Fibroblast of skin of back (primary cell): ENCODE measurements around the gene MAPK6.
A peak's percentile ranks its signal among the peaks of the same experiment; 100 is the strongest.
"Not testable (repeated sequence)": the region's sequence is repeated elsewhere in the genome, so short reads cannot be mapped to it uniquely, and the experiment has no call there.

Experiments used
- DNase-seq: peaks from one replicate; pipeline ENCODE4 v3.0.0-alpha.2; 2013

MAPK6 gene

DNA sequence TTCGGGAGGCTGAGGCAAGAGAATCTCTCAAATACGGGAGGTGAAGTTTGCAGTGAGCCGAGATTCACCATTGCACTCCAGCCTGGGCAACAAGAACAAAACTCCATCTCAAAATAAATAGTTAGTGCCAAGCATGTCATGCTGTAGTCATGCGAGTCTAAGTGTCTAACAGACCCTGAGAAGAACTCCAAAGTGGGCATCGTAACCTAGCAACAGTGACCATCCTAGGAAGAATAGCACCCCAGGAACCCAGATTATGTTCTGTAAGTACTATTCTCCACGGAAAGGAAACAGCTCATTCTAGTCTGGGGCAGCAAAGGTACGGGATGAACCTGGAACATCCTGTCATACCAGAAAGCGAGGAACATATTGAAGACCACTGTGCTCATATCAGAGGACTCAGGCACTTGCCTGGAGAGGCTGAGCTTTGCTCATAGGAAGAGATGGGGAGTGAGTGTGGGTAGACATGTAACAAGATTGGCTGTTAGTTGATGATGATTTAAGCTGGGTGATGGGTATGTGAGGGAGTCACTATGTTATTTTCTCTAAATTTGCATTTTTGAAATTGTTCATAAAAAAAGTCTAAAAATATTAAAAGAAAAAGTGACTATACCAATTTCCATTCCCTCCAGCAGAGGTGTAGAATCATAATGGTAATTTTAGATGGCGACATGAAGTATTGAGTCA, 61.8 kb downstream of the MAPK6 start:
- no peak for DNase-seq

DNA sequence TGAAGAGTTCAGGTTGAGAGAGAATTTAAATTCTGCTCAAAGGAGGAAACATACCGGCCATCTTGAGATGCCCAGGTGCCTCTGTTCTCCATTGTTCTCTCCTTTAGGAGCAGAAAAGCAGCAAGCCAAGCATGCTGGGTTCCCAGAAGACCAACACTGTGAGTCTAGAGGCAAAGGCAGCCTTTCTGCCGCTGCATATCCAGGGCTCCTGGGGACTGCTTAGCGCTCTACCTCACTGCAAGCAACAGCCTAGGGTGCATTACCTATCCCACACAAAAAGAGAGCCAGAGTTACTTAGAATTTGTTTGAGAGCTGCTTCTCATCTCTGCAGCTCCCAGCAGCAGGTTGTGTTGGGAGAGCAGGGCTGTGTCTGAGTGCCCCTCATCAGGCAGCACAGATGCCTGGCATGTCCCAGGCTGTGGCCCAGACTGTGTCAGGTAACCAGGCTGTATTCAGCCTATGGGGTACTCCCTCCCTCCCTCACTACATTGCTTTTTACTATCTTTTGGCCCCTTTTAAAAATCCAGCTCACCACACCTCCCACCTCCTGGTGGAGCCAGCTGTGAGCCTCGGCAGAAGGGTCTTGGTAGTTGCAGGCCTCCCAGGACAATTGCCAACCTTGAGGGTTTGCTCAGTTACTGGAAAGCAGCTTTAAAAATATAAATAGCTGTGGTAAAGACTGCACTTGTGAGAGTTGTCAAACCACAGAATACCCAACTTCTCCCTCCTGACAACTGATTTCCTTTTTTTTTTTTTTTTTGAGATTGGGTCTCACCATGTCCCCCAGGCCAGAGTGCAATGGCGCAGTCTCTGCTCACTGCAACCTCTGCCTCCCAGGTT, 63.4 kb downstream of the MAPK6 start:
- DNase-seq: no peak

DNA sequence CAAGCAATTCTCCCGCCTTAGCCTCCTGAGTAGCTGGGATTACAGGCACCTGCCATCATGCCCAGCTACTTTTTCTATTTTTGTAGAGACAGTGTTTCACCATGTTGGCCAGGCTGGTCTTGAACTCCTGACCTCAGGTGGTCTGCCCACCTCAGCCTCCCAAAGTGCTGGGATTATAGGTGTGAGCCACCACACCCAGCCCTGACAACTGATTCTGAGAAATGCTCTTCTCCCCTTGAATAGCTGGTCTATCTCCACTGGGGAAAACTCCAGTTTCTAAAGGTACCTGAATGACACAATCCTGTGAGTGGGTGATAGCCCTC, 64.0 kb downstream of the MAPK6 start:
- not testable (repeated sequence) for DNase-seq

DNA sequence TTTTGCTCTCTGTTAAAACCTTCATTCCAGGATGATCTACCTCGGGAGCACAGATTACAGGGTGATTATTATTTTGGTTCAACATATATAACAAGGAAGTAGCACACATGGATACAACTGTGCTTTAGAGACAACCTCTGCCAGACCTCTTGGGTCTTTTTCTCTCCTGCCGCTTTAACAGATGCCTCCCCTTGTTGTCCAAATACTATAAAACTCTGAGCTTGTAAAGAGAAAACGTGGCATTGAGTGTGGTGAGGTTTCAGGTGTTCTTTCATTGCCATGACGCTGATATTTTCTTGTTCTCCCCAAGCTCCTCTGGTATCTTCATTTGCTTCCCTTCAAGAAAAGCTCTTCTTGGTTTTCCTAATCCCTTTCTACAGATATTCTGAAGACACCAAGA, 64.6 kb downstream of the MAPK6 start:
- DNase-seq: no peak

DNA sequence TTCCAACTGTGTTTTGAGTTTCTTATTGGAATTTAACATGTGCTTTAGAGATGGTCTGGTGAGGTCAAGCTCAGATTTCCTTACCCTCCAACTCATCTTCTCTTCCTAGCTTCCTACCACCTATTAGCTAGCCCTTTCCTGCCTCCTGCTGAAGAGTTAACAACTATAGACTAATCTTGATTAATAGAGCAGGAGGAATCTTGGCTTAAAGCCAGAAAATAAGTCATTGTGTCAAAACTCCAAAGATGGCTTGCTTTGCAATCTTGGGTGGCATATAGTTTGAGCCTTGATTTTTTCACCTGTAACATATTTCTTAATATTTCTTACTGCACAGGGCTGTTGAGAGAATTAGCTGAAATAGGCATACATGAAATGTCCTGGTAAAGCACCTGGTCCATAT, 66.3 kb downstream of the MAPK6 start:
- DNase-seq: no peak

DNA sequence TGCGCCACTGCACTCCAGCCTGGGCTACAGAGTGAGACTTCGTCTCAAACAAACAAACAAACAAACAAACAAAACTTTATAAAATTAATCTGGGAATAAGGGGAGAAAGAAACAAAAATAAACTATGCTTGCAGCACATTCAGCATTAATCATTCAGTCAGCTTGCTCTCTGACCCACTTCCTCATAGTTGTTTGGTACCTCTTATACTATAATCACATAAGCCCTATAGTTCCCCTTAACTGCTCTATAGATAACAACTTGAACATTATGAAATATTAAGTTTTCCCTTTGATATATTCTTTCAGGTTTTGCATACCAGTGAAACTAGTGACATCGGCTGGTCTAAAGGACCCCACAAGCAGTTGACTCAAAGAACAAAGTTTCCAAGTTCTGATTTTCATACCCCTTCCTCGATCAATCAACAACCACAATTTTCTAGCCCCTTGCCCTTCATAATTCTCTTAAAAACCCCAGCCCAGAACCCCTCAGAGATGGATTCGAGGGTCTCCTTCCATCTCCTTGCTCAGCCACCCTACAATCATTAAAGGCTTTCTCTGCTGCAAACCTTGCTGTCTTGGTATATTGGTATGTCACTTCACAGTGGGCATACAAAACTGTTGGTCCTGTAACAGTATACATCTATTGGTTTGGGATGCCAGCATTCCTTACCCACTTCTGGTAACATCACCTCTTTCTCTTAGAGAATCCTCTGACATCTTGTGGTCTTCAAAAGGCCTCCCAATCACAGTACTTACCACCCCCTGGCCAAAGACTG, 67.2 kb downstream of the MAPK6 start:
- DNase-seq: no peak

DNA sequence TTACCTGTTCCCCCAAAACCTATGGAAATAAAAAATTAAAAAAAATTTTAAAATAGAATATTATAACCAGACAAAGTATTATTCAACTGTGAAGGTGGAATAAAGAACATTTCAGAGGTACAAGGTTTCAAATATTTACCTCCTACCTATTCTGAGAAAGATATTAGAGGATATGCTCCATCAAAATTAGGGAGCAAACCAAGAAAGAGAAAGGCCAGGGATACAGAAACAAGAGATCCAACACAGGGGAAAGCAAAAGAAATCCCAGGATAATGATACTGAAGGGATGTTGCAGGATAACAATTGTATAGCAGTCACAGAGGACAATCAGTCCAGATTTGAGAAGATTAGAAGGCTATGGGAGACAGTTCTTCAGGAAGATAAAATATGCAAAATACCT, 71.2 kb downstream of the MAPK6 start:
- DNase-seq: no peak

DNA sequence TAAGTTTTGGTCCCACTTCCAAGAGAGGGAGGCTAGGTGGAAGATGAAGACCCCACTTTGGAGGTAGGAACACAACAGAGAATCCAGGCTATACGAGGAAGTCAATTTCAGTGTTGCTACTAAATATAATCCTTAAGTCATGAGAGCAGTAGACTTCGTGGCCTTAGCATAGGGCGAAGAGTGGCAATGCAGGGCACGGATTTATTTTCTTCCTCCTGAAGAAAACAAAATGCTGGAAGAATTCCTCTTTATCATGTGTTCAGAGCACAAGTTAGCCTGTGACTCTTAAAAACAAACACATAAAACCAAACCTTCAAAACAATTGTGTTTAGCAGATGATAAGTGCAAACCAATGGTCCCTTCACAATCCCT, 74.1 kb downstream of the MAPK6 start:
- no peak for DNase-seq

DNA sequence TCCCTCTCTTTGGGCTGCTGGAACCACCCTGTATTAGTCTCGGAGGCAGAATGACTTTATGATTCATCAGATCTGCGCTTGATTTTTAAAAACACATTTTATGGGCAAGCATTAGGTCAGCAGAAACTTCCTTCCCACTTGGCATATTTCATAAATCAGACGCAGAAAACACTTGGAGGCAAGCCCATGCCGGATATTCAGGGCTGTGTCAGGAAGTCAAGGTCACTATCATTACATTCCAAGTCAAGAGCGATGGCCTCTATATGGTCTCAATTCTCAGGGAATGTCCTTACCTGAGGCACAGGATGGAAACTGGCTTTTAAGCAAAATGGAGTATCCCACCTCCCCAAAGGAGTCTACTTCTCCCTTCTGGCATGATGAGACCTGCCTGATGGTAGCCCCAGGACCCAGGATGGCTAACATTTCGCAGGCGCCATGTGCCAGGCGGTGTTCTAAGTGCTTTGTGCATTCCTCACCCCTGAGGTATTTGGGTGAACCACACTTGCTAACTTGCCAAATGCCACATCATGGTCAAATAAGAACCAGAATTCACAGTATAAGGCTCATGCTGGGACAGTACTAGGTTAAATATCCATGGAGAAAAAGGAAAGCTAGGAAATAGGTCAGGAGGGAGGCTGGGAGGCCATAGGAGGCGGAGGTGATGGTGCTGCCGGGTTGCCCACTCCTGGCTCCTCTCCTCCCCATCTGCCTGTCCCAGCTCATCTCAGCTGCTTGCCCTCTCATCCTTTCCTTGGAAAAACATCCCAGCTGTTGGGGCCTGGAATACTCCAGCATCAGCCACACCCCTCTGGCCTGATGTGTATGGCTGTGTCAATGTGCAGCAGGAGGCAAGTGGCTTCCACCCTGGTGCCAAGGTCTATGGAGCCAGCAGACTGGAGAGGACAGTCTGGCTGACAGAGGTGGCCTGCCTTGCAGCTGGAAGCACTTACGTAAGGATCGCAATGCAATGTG, 74.8 kb downstream of the MAPK6 start:
- DNase-seq: peak; percentile 93

DNA sequence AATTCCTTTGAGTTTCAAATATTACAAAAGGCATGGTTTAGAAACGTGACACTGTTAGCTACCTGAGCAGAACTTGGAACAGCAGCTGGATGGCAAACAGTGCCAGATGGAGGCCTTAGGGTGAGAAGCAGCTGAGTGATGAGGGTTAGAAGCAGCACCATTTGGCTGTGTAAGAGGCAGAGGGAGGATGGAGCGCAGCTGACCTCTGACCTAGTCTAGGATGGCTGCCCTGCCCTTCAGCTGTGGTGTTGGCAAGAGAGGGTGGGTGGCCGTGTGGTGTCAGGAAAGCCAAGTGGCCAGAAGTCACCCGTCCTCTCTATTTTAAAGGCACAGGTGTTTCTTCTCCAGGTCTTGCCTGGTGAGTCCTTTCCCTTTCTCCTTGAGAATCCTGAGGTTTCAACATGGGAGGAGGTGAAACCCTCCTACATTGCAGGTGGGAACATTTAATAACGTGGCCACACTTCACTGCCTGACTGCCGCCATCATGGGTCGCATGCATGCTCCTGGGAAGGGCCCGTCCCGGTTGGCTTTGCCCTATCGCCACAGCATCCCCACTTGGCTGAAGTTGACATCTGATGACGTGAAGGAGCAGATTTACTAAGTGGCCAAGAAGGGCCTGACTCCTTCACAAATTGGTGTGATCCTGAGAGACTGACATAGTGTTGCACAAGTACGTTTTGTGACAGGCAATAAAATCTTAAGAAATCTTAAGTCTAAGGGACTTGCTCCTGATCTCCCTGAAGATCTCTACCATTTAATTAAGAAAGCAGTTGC, 76.0 kb downstream of the MAPK6 start:
- no peak for DNase-seq

DNA sequence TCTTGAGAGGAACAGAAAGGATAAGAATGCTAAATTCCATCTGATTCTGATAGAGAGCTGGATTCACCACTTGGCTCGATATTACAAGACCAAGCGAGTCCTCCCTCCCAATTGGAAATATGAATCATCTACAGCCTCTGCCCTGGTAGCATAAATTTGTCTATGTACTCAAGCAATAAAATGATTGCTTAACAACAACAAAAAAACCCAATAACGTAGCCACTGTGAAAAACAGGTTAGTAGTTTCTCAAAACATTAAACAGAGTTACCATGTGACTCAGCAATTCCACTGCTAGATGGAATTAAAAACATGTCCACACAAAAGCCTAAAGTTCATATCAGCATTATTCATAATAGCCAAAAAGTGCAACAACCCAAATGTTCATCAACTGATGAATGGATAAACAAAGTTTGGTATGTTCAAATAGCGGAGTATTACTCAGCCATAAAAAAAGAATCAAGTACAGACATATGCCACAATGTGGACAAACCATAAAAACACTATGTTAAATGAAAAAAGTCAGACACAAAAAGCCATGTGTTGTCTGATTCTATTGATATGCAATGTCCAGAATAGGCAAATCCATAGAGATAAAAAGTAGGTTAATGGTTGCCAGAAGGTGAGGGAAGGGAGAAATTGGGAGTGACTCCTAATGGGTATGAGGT, 76.7 kb downstream of the MAPK6 start:
- peak; percentile 80 for DNase-seq

DNA sequence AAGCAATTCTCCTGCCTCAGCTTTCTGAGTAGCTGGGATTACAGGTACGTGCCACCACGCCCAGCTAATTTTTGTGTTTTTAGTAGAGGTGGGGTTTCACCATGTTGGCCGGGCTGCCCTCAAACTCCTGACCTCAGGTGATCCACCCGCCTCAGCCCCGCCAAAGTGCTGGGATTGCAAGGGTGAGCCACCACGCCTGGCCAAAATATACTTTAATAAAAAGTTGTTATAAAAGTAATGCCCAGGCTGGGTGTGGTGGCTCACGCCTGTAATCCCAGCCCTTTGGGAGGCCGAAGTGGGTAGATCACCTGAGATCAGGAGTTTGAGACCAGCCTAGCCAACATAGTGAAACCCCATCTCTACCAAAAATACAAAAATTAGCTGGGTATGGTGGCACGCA, 77.5 kb downstream of the MAPK6 start:
- DNase-seq: not testable (repeated sequence)

DNA sequence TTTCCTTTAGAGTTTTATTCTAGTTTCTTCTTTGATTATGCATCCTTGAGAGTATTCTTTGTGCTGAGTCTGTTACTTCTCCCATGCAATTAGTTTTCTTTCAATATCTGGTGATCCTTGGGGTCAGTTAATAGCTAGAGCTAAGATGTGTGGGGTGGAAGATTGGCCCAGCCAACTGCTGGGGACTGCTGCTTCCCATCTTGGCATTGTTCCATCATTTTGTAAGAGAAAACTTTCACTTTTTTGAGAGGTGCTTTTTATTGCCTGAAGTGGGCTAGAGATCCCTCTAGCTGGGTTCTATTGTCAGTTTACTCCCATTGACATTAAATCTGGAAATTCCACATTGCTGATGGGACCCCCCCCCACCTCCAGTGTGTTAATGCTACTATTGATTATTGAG, 78.2 kb downstream of the MAPK6 start:
- DNase-seq: no peak

DNA sequence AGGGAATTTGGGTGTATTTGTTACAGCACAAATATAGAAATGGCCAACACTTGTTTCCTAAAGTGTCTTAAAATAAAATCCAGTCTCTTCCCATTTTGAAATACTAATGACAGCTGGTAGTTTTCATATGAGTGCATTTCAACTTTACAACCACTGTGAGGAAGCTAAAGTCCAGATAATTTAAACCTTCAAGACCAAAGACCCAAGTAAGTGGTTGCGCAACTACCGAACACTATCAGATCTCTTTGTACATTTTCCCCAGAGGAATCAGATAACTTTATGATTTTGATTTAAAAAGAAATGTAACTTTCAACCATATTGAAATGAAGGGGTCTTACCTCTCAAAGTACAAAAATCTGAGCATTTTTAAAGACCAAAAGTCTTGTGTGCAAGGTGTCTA, 79.3 kb downstream of the MAPK6 start:
- DNase-seq: no peak

DNA sequence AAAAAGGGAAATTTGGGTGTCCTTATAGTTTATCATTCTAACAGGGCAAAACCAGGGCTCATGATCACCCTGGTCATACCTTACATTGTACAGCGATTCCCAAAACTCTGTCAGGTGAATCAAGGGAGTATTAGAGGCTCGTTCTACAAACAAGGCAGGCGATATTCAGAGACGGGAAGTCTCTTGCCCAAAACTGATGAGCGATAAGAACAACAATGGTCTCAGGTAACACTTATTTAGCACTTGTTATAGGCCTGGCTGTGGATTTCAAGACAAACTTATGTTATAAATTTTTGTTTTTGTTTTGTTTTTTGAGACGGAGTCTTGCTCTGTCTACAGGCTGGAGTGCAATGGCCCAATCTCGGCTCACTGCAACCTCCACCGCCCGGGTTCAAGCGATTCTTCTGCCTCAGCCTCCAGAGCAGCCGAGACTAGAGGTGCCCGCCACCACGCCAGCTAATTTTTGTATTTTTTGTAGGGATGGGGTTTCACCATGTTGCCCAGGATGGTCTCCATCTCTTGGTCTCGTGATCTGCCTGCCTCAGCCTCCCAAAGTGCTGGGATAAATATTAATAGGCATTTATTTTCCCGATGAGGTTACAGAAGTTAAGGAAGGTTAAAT, 80.7 kb downstream of the MAPK6 start:
- DNase-seq: no peak

DNA sequence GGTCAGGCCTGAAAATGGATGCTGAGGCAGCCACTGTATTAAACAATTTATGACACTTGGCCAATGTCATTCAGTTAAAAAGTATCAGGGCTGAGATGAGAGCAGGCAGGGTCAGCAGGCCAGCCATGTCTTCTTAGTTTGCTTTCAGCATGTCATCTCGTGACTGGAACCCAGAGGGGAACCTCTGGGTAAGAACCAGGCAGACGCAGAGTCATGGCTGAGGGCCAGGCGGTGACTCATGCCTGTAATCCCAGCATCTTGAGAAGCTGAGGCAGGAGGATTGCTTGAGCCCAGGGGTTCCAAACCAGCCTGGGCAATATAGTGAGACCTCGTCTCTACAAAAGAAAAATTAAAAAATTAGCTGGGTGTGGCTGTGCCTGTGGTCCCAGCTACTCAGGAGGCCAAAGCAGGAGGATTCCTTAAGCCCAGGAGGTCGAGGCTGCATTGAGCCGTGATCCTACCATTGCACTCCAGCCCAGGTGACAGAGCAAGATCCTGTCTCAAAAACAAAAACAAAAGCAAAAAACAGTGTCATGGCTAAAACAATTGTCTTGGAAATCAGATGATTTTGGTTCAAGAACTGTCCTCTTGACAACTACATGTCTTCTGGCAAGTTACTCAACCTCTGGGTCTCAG, 81.9 kb downstream of the MAPK6 start:
- DNase-seq: peak; percentile 92

DNA sequence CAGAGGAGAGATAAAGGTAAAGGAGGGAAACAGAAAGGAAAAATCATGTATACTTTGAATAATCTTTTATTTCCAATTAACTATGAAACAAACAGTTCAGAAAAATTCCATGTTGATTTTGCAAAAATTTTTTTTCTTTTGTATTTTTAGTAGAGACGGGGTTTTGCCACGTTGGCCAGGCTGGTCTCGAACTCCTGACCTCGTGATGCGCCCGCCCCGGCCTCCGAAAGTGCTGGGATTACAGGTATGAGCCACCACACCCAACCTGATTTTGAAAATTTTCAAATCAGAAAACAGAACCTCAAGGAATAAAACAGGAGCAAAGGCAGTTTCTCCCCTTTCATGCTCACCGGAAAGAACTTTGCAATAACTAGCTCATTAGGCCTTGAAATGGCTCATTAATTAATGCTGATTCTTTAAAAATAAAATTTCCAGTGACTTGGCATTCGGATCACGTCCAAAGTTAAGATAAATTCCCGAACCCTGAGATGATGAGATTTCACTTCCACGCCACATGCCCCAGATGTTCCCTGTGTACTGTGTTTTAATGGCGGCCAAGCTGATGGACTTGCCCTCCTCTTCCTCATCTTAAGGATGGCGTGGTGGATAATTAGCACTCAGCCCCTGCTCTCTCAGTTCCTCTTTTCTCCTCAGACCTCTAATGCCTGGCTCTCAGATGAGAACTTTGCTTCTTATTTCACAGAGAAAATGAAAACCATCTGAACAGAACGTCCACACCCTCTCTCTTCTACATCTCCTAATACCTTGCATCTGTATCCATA, 82.7 kb downstream of the MAPK6 start:
- no peak for DNase-seq

DNA sequence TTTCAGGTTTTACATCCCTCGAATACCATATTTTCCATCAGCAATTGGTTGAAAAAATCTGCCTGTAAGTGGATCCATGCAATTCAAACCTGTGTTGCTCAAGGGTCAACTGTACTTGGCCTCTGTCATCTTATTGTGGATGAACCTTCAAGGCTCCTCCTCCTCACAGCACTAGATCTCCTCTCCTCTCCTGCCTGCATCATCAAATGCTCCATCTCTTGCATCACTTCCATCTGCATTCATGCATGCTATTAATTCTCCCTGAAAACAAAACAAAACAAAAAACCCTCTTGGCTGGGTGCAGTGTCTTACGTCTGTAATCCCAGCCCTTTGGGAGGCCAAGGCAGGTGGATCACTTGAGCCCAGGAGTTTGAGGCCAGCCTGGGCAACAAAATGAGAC, 83.4 kb downstream of the MAPK6 start:
- DNase-seq: peak; percentile 59
